SK-N-SH (cell line): ENCODE measurements around the gene PLA2G4E. TPM values are rescaled to one million over a fixed set of nuclear protein-coding genes. Genes with fewer than 3 reads are reported as not detected.

Experiments used
- CTCF ChIA-PET: fragments of 300-600, 350-600 bp; formaldehyde crosslinking; extraction: SDS; loops from one replicate; lab custom pipeline; 2021; lab: Yijun Ruan, JAX
- POLR2A ChIA-PET: fragments of 350-600 bp; sonication (Branson Sonifier 250); formaldehyde crosslinking; extraction: SDS; loops from one replicate; lab custom pipeline; 2020; ENCODE audit warnings: antibody characterized with exemption, inconsistent platforms; lab: Yijun Ruan, JAX
- DNase-seq: peaks from one replicate; pipeline ENCODE4 v3.0.0; 2012
- H2AFZ ChIP-seq: fragments of 200-600 bp; sonication (generic); 2 replicates; pipeline ENCODE4 v1.8.1; 2016; ENCODE audit warnings: antibody characterized with exemption, mild to moderate bottlenecking, low read depth
- H3F3A ChIP-seq: fragments of 200-600 bp; sonication (generic); replicated peaks from 2 replicates; pipeline ENCODE3; 2016; ENCODE audit warnings: antibody characterized with exemption, mild to moderate bottlenecking; ENCODE audit not compliant: insufficient read depth
- H3K27ac ChIP-seq, 2 experiments: fragments of 200-500 bp in 1 of 2; fragments of 200-600 bp in 1 of 2; sonication (Bioruptor generic) in 1 of 2; sonication (generic), shearing (Covaris generic) in 1 of 2; 2 replicates each; pipeline versions ENCODE4 v1.5.1 to v1.6.1; 2014 to 2016; ENCODE audit warnings: low read depth in 2 of 2, inconsistent platforms in 1 of 2, low read length in 1 of 2, mild to moderate bottlenecking in 1 of 2, mixed read lengths in 1 of 2
- H3K27me3 ChIP-seq: fragments of 200-600 bp; sonication (generic), shearing (Covaris generic); 2 replicates; pipeline ENCODE4 v1.6.1; 2016; ENCODE audit warnings: mixed run types; ENCODE audit not compliant: insufficient read depth
- H3K36me3 ChIP-seq, 2 experiments: fragments of 200-500 bp in 1 of 2; fragments of 200-600 bp in 1 of 2; sonication (Bioruptor generic) in 1 of 2; sonication (generic) in 1 of 2; replicated peaks in 1 of 2; 2 replicates each; pipeline versions ENCODE3 to v1.5.1; 2014 to 2016; ENCODE audit warnings: low read length in 1 of 2, mild to moderate bottlenecking in 1 of 2; ENCODE audit not compliant: insufficient read depth in 2 of 2, control insufficient read depth in 1 of 2
- H3K4me1 ChIP-seq, 2 experiments: fragments of 200-500 bp in 1 of 2; fragments of 200-600 bp in 1 of 2; sonication (Bioruptor generic) in 1 of 2; sonication (generic), shearing (Covaris generic) in 1 of 2; 2 replicates each; pipeline versions ENCODE4 v1.5.1 to v1.6.1; 2014 to 2016; ENCODE audit warnings: low read depth in 1 of 2, low read length in 1 of 2, mixed run types in 1 of 2; ENCODE audit not compliant: insufficient read depth in 2 of 2, control insufficient read depth in 1 of 2
- H3K4me2 ChIP-seq: fragments of 200-600 bp; sonication (generic), shearing (Covaris generic); 2 replicates; pipeline ENCODE4 v1.6.1; 2017; ENCODE audit warnings: mixed run types
- H3K4me3 ChIP-seq, 2 experiments: fragments of 200-500 bp in 1 of 2; fragments of 200-600 bp in 1 of 2; sonication (Bioruptor generic) in 1 of 2; sonication (generic), shearing (Covaris generic) in 1 of 2; 2 replicates each; pipeline versions ENCODE4 v1.5.1 to v1.8.1; 2014 to 2016; ENCODE audit warnings: low read depth in 2 of 2, inconsistent platforms in 1 of 2, low read length in 1 of 2, mild to moderate bottlenecking in 1 of 2, mixed read lengths in 1 of 2, moderate library complexity in 1 of 2
- H3K79me2 ChIP-seq: fragments of 200-600 bp; sonication (generic); 2 replicates; pipeline ENCODE4 v1.8.1; 2017; ENCODE audit warnings: mild to moderate bottlenecking; ENCODE audit not compliant: insufficient read depth
- H3K9ac ChIP-seq: fragments of 200-600 bp; sonication (generic); 2 replicates; pipeline ENCODE4 v1.6.1; 2017; ENCODE audit warnings: mixed run types
- H3K9me2 ChIP-seq: fragments of 200-600 bp; sonication (generic); 2 replicates; pipeline ENCODE4 v1.6.1; 2017; ENCODE audit warnings: mixed run types
- H3K9me3 ChIP-seq: fragments of 200-600 bp; sonication (generic); 2 replicates; pipeline ENCODE4 v1.6.1; 2017; ENCODE audit warnings: mixed run types, mild to moderate bottlenecking, moderate library complexity
- H4K20me1 ChIP-seq: fragments of 200-600 bp; sonication (generic); 2 replicates; pipeline ENCODE4 v1.6.1; 2017; ENCODE audit warnings: mild to moderate bottlenecking, mixed run types; ENCODE audit not compliant: insufficient read depth
- ELF1 ChIP-seq: IDR thresholded peaks from 2 replicates; pipeline ENCODE4 v1.4.0; 2012
- EP300 ChIP-seq, 2 experiments: IDR thresholded peaks; 2 replicates each; pipeline versions ENCODE4 v1.4.0 to v1.6.1; 2012; ENCODE audit warnings: borderline replicate concordance in 1 of 2, low read depth in 1 of 2, low read length in 1 of 2
- FOSL2 ChIP-seq: IDR thresholded peaks from 2 replicates; pipeline ENCODE4 v1.4.0; 2012; ENCODE audit warnings: low read depth, mild to moderate bottlenecking, moderate library complexity, borderline replicate concordance
- GABPA ChIP-seq: IDR thresholded peaks from 2 replicates; pipeline ENCODE4 v1.4.0; 2012; ENCODE audit warnings: low read depth, mild to moderate bottlenecking
- MAX ChIP-seq: IDR thresholded peaks from 2 replicates; pipeline ENCODE4 v1.4.0; 2012; ENCODE audit warnings: low read depth
- MXI1 ChIP-seq: IDR thresholded peaks from 2 replicates; pipeline ENCODE4 v1.6.1; 2012; ENCODE audit warnings: mild to moderate bottlenecking, low read depth, low read length, improper control_type of control experiment
- NFIC ChIP-seq: IDR thresholded peaks from 2 replicates; pipeline ENCODE4 v1.4.0; 2012; ENCODE audit warnings: borderline replicate concordance
- POLR2AphosphoS5 ChIP-seq: IDR thresholded peaks from 2 replicates; pipeline ENCODE4 v1.6.1; 2012; ENCODE audit warnings: low read depth, low read length
- RAD21 ChIP-seq: IDR thresholded peaks from 2 replicates; pipeline ENCODE4 v1.6.1; 2012; ENCODE audit warnings: mild to moderate bottlenecking, low read length
- RCOR1 ChIP-seq: fragments of 150-350 bp; IDR thresholded peaks from 2 replicates; pipeline ENCODE4 v1.6.1; 2017; ENCODE audit warnings: antibody characterized with exemption, low read length
- REST ChIP-seq: IDR thresholded peaks from 2 replicates; pipeline ENCODE4 v1.6.1; 2012; ENCODE audit warnings: mild to moderate bottlenecking, low read depth, low read length, moderate library complexity
- RXRA ChIP-seq: IDR thresholded peaks from 2 replicates; pipeline ENCODE4 v1.4.0; 2012; ENCODE audit warnings: low read depth, mild to moderate bottlenecking, borderline replicate concordance
- TCF12 ChIP-seq: IDR thresholded peaks from 2 replicates; pipeline ENCODE4 v1.4.0; 2012
- USF1 ChIP-seq: IDR thresholded peaks from 2 replicates; pipeline ENCODE4 v1.4.0; 2012; ENCODE audit warnings: low read depth, borderline replicate concordance
- USF2 ChIP-seq: fragments of 150-350 bp; IDR thresholded peaks from 2 replicates; pipeline ENCODE4 v1.6.1; 2017; ENCODE audit warnings: antibody characterized with exemption, low read length, low read depth, borderline replicate concordance
- YY1 ChIP-seq: IDR thresholded peaks from 2 replicates; pipeline ENCODE4 v1.4.0; 2012; ENCODE audit warnings: low read depth, mild to moderate bottlenecking
- WGBS: methylation state at CpG from one replicate; pipeline ENCODE4 v1.1.6; 2017; ENCODE audit warnings: low lambda C conversion rate; 5-methylcytosine and 5-hydroxymethylcytosine counted together
- polyA plus RNA-seq, 3 experiments: library from polyadenylated mRNA; depleted of rRNA; stranded (reverse); fragments of >200 nt; gene quantifications; 2 replicates each; pipeline ENCODE4 v1.2.3, GENCODE V29; 2012
- TF ChIP-seq, protein P1 (sequence below): IDR thresholded peaks from 2 replicates; pipeline ENCODE4 v1.4.0; 2012; ENCODE audit warnings: low read depth, borderline replicate concordance

The PLA2G4E gene
- polyA plus RNA-seq, 1 of the 3 experiments (the other 2 are of a cell fraction): not detected

DNA sequence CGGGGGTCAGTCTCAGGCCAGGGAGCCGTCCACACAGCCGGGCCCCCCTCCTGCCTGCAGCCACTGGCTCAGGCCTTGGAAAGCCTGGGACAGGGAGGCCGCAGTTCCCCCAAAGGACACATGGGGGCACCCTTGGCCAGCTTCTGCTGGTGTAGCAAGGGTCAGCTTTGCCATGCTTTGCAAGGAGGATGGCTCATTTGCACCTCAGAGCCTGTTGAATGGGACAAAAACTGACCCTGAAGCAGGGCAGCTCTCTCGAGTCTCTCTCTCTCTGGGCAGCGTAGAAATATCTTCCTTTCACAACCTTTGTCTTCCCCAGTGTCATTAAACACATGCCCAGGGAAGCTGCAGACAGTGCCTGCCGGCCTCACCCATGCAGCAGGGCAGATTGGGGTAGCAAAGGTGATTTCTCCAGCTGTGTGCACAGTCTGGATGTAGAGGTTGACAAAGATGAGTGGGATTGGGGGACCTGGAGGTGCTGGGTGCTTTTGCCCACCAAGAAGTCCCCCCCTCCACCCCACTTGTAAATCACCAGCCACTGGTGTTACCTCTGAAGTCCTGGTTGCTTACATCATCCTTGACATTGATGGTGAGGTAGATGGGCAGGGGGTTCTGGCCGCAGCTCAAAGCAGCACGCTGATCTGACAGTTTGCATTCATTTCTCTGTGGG, 31.1 kb downstream of the PLA2G4E start (continued):
- TF ChIP-seq REST: no peak
- no peak for TF ChIP-seq RXRA
- TF ChIP-seq ELF1: no peak

DNA sequence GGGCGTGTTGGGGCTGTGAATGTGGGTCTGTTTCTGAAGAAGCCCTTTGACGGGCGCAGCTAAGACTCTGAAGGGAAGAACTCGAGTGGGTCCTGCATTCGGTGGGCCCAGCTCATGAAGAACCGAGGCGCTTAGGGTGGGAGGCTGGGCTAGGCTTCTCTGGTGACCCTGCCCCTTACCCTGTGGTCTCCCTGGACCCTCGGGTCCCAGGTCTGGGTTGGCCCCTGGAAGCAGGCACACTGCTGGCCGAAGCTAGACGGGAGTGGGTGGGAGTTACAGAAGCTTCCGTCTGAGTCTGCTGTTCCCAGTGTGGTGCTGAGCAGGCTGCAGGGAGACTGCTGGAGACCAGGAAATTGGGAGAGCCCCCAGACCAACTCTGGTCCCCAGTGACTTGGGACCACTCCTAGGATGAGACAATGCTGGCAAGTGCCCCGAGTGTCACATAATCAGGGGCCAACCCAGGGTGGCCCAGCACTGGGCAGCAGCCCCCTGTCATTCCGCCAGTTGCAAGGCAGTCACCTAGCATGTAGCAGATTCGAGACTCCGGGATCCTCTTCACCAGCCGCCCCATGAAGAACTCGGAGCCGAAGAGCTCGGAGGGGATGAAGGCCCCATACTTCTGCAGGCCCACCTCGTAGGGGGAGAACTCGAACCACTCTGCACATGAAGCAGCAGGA, 31.8 kb downstream of the PLA2G4E start:
- CTCF ChIA-PET: interaction anchor here (0.6 to 11.1 kb wide), 50 partner anchors 9 to 511 kb away, joined by 3 to 172 read pairs (median 6); partner anchors contain the start of genes EHD4, PLA2G4E and PLA2G4F
- no peak overlapping the region for H2AFZ ChIP-seq
- 55% methylated on average over 14 of the region's 21 CpGs for WGBS

GRCh38 chr15:41987925-41988275, 32.9 kb downstream of the PLA2G4E start:
- H2AFZ ChIP-seq: no peak overlapping the region
- H3K9me2 ChIP-seq: no peaks in the 10 kb centered on the region
- H3K4me3 ChIP-seq: no peak overlapping the region
- no peaks in the 10 kb centered on the region for H3K27me3 ChIP-seq
- no peaks in the 10 kb centered on the region for H3K36me3 ChIP-seq
- no peak overlapping the region for H3K9ac ChIP-seq
- H3K4me2 ChIP-seq: no peak overlapping the region
- no peaks in the 10 kb centered on the region for H4K20me1 ChIP-seq
- H3K79me2 ChIP-seq: no peaks in the 10 kb centered on the region
- DNase-seq: no peak
- H3K4me1 ChIP-seq: no peaks in the 10 kb centered on the region
- no peaks in the 10 kb centered on the region for H3K9me3 ChIP-seq
- no peak overlapping the region for H3K27ac ChIP-seq
- ChIA-PET POLR2A (no interaction called here), CTCF (interaction anchor here (2.0 to 11.1 kb wide), 12 partner anchors 9 to 484 kb away, joined by 6 to 172 read pairs (median 27); partner anchors contain the start of gene EHD4)
- H3F3A ChIP-seq: no peaks in the 10 kb centered on the region
- WGBS: 79% methylated on average over 9 of the region's 11 CpGs
- TF ChIP-seq TCF12 (no peak), POLR2AphosphoS5 (no peak), FOSL2 (no peak), GABPA (no peak), EP300 (IDR thresholded peaks at IDR 0.05; ENCODE audit: borderline replicate concordance in 1 of 2, low read depth in 1 of 2, low read length in 1 of 2) (no peak), USF2 (no peak), NFIC (no peak), RCOR1 (no peak), USF1 (no peak), MXI1 (no peak)
- TF ChIP-seq, protein P1, sequence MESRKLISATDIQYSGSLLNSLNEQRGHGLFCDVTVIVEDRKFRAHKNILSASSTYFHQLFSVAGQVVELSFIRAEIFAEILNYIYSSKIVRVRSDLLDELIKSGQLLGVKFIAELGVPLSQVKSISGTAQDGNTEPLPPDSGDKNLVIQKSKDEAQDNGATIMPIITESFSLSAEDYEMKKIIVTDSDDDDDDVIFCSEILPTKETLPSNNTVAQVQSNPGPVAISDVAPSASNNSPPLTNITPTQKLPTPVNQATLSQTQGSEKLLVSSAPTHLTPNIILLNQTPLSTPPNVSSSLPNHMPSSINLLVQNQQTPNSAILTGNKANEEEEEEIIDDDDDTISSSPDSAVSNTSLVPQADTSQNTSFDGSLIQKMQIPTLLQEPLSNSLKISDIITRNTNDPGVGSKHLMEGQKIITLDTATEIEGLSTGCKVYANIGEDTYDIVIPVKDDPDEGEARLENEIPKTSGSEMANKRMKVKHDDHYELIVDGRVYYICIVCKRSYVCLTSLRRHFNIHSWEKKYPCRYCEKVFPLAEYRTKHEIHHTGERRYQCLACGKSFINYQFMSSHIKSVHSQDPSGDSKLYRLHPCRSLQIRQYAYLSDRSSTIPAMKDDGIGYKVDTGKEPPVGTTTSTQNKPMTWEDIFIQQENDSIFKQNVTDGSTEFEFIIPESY: no peak

More for the DNA sequence above, 31.8 kb downstream of the PLA2G4E start:
- Histone ChIP-seq H3K27me3 (no peaks in the 10 kb centered on the region), H3K4me2 (no peak overlapping the region), H3K9me3 (no peaks in the 10 kb centered on the region), H3K9ac (no peak overlapping the region), H3K9me2 (no peaks in the 10 kb centered on the region), H3K79me2 (no peaks in the 10 kb centered on the region), H3F3A (no peaks in the 10 kb centered on the region), H3K4me3 (no peak overlapping the region; a peak in 1 of 4 replicates), H4K20me1 (no peaks in the 10 kb centered on the region), H3K36me3 (no peaks in the 10 kb centered on the region), H3K4me1 (no peaks in the 10 kb centered on the region; a peak in 1 of 4 replicates), H3K27ac (no peak overlapping the region)
- POLR2A ChIA-PET: no interaction called here
- TF ChIP-seq YY1: no peak
- TF ChIP-seq MAX: no peak
- TF ChIP-seq RAD21: no peak
- DNase-seq: no peak
